ENCODE measurements around the gene CTRL. TPM values are rescaled to one million over a fixed set of nuclear protein-coding genes. Genes with fewer than 3 reads are reported as not detected.
"Not testable (repeated sequence)": the region's sequence is repeated elsewhere in the genome, so short reads cannot be mapped to it uniquely, and the experiment has no call there.

CTRL gene
- total RNA-seq = 0.98 TPM

GRCh38 chr16:67931712-67932461, at the start of gene CTRL:
Gene CTRL, minus strand, starts transcription at chr16:67931862. Its CDS starts 10 bp downstream, at chr16:67931852.
- intact Hi-C loops (cut with DNase I) = no loop called here
- DNase-seq (ENCODE audit: low spot score) (no peak), ATAC-seq (no peak)

DNA sequence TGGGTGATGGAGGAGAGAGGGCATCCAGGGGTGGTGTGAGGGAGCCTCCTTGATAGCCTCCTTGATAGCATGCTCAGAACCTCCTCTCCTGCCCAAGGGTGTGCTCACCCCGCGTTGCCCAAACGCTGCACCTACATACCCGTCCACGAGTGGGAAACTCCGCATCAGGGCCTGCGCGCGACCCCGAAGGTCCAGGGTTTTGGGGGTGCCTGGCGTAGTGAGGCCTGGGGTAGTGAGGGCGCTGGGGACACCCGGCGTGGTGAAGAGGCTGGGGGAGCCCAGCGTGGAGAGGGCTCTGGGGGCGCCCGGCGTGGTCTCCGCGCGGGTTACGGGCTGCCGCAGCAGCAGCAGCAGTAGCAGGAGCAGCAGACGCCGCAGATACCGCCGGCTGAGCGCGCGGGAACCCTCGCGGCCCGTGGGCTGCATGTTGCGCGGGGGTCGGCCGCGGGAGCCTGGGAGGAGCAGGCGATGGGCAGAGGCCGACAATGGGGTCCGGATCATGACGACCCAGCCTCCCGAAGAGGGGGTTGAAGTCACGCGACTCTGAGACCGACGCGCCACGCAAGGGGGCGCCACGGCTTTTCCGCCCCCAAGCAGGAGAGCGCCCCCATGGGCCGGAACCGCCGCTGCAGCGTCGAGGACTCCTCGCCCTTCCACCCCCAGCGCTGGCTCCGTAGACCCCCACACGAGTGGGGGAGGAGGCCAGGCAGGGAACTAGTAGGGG, 48.5 kb upstream of the CTRL start, which contains the start of gene DPEP3:
DPEP3 (minus strand) TSS at position 545 of the 724 bp plus-strand sequence; CDS start at position 426, 119 bp downstream.
- ATAC-seq (no peak), DNase-seq (ENCODE audit: low spot score) (no peak)
- intact Hi-C loops (cut with DNase I) = no loop called here

DNA sequence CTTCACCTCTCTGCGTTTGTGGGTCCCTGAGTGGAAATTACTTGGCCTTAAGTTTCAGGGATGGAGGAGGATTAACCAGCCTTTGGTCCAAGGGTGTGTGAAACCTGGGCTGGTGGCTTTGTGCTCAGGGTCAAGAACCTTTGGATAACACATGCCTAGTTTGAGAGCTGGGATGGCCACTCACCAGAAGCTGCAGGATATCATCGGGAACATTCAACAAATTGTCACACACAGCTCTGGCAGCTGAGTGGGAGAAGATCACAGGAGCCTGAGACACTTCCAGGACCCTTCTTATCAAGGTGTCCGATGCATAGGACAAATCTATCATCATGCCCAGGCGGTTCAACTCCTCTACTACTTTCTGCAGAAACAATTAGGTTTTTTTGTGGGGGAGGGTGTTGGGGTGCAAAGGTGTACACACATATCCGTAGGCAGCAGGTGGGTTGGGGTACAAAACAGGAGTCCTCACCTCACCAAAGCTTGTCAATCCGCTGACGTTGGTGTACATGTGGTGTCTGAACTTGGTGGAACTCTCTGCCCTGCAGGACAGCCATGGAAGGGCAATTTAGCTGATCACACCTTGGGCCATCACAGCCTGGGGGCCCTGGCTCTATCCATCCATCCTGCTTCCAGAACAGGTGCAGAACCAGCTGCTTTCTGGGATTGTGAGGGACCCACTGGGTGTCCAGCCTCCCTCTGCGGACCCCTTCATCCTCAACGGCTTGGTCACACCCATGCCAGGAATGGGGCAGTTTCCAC, 46.0 kb upstream of the CTRL start:
- DNase-seq (ENCODE audit: low spot score) = no peak
- intact Hi-C loops (cut with DNase I) = no loop called here
- no peak for ATAC-seq

- ATAC-seq (no peak), DNase-seq (ENCODE audit: low spot score) (no peak)
- intact Hi-C loops (cut with DNase I) = no loop called here
Measured at GRCh38 chr16:67977005-67977404, 45.3 kb upstream of the CTRL start.

- ATAC-seq = no peak
- intact Hi-C loops (cut with DNase I) = no loop called here
- no peak for DNase-seq (ENCODE audit: low spot score)
Measured at GRCh38 chr16:67976205-67976604, 44.5 kb upstream of the CTRL start.

GRCh38 chr16:67975321-67976105, 43.9 kb upstream of the CTRL start:
- DNase-seq (ENCODE audit: low spot score) (no peak), ATAC-seq (no peak)
- intact Hi-C loops (cut with DNase I) = no loop called here

GRCh38 chr16:67972285-67972684, 40.6 kb upstream of the CTRL start:
- DNase-seq (ENCODE audit: low spot score); ATAC-seq; intact Hi-C loops (cut with DNase I): not testable (repeated sequence)

GRCh38 chr16:67971111-67971510, 39.4 kb upstream of the CTRL start:
- DNase-seq (ENCODE audit: low spot score) = no peak
- intact Hi-C loops (cut with DNase I) = no loop called here
- ATAC-seq = no peak

- no peak for DNase-seq (ENCODE audit: low spot score)
Measured at GRCh38 chr16:67969254-67970039, 37.8 kb upstream of the CTRL start.

GRCh38 chr16:67968400-67969253, 37.0 kb upstream of the CTRL start, which contains the start of gene SLC12A4:
Gene SLC12A4, minus strand, starts transcription at chr16:67968637. Its CDS starts 84 bp downstream, at chr16:67968553.
- intact Hi-C loops (cut with DNase I) = no loop called here

More at GRCh38 chr16:67969254-67970039, 37.8 kb upstream of the CTRL start:
- intact Hi-C loops (cut with DNase I) = no loop called here
- ATAC-seq = peak; percentile 37

DNA sequence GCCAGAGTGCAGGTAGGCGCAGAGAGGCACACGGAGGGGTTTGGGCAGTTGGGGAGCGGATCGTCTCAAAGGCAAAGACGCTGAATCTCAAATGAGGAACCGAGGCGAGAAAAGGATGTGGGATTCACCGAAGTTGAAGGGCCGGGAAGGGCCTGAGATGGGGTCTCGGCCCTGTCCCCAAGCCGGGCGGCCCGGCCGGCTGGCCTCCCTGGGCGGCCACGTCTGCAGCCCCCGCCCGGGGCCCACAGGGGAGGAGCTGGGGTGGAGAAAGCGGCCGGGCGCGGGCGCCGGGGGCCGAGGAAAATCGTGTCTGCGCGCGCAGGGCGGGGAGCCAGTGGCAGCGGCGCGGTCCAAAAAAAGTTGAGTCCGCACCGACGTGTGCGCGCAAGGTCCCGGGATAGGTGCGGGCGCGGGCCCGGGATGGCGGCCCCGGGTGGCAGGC, 36.3 kb upstream of the CTRL start:
- no peak for ATAC-seq

More at GRCh38 chr16:67968400-67969253, 37.0 kb upstream of the CTRL start, which contains the start of gene SLC12A4:
- ATAC-seq (peak; percentile 93), DNase-seq (ENCODE audit: low spot score) (peak; percentile 93)

GRCh38 chr16:67967183-67967957, 35.7 kb upstream of the CTRL start:
- no peak for ATAC-seq
- intact Hi-C loops (cut with DNase I) = no loop called here
- DNase-seq (ENCODE audit: low spot score) = no peak

More for the DNA sequence above, 36.3 kb upstream of the CTRL start:
- intact Hi-C loops (cut with DNase I) = no loop called here
- DNase-seq (ENCODE audit: low spot score) = peak; percentile 77

GRCh38 chr16:67966549-67967182, 35.0 kb upstream of the CTRL start:
- intact Hi-C loops (cut with DNase I) = no loop called here
- DNase-seq (ENCODE audit: low spot score) (no peak), ATAC-seq (peak; percentile 16)

DNA sequence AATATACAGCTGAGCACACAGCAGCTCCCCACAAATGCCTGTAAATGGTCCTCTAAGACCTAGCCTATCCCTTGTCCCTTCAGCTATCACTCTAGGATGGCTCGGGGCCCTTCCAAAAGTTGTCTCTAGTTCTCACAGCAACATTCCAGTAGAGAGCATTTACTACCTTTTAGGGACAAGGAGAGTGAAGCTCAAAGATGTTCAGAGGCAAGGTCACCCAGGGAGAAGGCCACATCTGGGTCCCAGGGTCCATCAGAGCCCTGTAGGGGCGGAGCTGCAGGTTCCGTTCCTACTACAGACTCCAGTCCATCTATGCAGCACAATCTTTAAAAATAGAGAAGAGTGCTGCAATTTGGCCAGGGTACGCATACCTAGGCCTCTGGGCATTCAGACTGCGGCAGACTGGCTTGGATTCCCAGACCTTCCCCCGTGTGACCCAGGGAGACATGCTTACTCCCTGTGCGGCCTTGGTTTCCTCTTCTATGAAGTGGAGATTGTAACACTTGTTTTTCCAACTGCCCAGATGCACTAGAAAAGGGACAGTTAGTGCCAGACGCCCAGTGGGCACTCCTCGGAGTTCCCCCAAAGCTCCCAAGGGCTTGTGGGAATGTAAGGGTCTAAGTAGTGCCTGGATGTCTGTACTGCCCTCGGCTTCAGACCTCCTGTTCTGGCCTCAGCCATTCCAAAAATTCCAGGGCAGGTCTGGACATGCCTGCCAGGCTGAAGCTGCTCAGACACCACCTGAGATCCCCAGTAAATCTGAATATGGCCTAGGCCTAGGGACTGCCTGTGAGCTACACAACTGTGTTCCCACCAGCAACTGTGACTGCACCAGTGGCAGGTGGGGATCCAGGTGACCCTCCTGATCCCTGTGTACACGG, 34.2 kb upstream of the CTRL start:
- intact Hi-C loops (cut with DNase I) = no loop called here
- ATAC-seq = no peak
- DNase-seq (ENCODE audit: low spot score) = no peak

Data from sciatic nerve (tissue), 2 donors.